Adipocyte (in vitro differentiated cells): Measurements from ENCODE around the gene ATXN7L2.

Experiments
- DNase-seq: peaks from one replicate; pipeline ENCODE4 v3.0.0-alpha.2; 2015; ENCODE audit warnings: low read depth
- H3K27me3 ChIP-seq: replicated peaks from 2 replicates; pipeline ENCODE4 v1.7.0; 2013; ENCODE audit warnings: mild to moderate bottlenecking, low read length, moderate library complexity; ENCODE audit not compliant: control insufficient read depth, insufficient read depth
- H3K36me3 ChIP-seq: 2 replicates; pipeline ENCODE4 v1.7.0; 2013; ENCODE audit warnings: low read length, mild to moderate bottlenecking, moderate library complexity; ENCODE audit not compliant: control insufficient read depth, insufficient read depth, severe bottlenecking
- H3K4me1 ChIP-seq: 2 replicates; pipeline ENCODE4 v1.7.0; 2013; ENCODE audit warnings: mild to moderate bottlenecking, low read length, moderate library complexity; ENCODE audit not compliant: control insufficient read depth, insufficient read depth
- H3K4me3 ChIP-seq: 2 replicates; pipeline ENCODE4 v1.7.0; 2013; ENCODE audit warnings: mild to moderate bottlenecking, low read length, moderate library complexity
- H3K9ac ChIP-seq: 2 replicates; pipeline ENCODE4 v1.7.0; 2013; ENCODE audit warnings: mild to moderate bottlenecking, low read length, moderate library complexity
- H3K9me3 ChIP-seq: 2 replicates; pipeline ENCODE4 v1.7.0; 2013; ENCODE audit warnings: mild to moderate bottlenecking, low read length, moderate library complexity; ENCODE audit not compliant: control insufficient read depth

ATXN7L2 gene

DNA sequence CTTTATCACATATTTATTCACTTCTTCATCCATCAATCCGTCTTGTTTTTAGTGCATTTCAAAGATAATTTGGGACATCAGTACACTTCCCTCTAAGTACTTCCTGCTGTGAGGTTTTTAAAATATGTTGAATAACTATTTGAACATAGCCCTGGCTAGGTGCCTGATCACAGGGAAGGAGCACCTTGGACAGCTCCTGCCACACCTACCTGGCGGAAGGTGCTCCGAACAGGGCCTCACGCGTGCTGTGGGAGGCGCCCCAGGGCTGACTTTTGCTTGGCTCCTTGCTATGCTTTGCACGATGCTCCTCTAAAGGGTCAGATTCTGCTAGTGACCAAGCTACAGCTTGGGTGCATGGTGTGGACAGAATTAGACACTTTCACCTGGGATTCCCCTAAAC, 4.9 kb upstream of the ATXN7L2 start:
- Histone ChIP-seq H3K27me3 (no peaks in the 10 kb centered on the region), H3K4me3 (no peak overlapping the region)

GRCh38 chr1:109479311-109479710, 4.4 kb upstream of the ATXN7L2 start:
- Histone ChIP-seq H3K4me1 (peaks cover 12% of the 10 kb centered on the region), H3K4me3 (no peak overlapping the region), H3K9ac (no peak overlapping the region), H3K27me3 (no peaks in the 10 kb centered on the region), H3K36me3 (peaks cover 67% of the 10 kb centered on the region), H3K9me3 (no peaks in the 10 kb centered on the region)
- DNase-seq = no peak

More for the DNA sequence above, 4.9 kb upstream of the ATXN7L2 start:
- no peak overlapping the region for H3K9ac ChIP-seq
- peaks cover 11% of the 10 kb centered on the region for H3K4me1 ChIP-seq
- DNase-seq = no peak
- H3K9me3 ChIP-seq = no peaks in the 10 kb centered on the region
- H3K36me3 ChIP-seq = peaks cover 67% of the 10 kb centered on the region

DNA sequence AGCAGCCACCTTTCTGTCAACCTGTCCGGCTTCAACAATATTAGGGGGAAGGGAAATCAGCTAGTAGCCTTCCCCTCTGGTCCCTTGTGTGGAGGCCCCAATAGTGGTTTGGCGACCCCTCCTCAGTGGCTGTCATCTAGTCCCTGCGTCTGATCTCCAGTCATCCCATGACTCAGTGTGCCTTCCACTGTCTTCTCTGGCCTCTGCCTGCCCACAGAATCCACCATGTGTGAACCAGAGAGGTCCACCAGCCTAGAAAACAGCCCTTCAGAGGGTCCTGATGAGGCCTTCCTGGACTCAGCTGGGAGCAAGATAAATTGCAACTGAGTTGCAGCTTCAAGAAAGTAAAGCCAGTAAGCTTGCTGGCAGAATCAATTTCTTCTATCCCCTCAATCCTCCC, 3.8 kb upstream of the ATXN7L2 start:
- Histone ChIP-seq H3K27me3 (no peaks in the 10 kb centered on the region), H3K4me3 (no peak overlapping the region), H3K9me3 (no peaks in the 10 kb centered on the region), H3K36me3 (peaks cover 67% of the 10 kb centered on the region), H3K9ac (no peak overlapping the region), H3K4me1 (peaks cover 18% of the 10 kb centered on the region)
- DNase-seq = no peak

DNA sequence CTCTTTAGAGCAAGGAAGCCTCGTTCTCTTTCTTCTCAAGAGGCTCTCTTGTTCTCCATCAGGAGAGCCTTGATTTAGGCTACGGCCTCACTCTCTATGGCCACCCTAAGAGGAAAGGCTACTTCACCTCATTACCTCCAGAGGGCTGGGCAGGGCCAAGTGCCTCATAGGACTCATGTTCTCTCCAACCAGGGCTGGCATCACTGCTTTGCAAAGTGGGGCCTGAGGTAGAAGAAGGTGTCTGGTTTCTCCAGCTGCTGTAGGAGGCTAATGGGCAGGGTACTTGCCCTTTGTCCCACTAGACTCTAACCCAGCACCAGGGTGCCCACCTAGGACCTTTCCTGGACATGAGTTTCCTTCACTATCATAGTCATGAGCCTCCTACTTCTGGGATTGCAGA, 2.1 kb upstream of the ATXN7L2 start:
- H3K9ac ChIP-seq = no peak overlapping the region
- peaks cover 18% of the 10 kb centered on the region for H3K4me1 ChIP-seq
- H3K27me3 ChIP-seq = no peaks in the 10 kb centered on the region
- H3K9me3 ChIP-seq = no peaks in the 10 kb centered on the region
- H3K36me3 ChIP-seq = peaks cover 58% of the 10 kb centered on the region
- DNase-seq = no peak
- no peak overlapping the region for H3K4me3 ChIP-seq

DNA sequence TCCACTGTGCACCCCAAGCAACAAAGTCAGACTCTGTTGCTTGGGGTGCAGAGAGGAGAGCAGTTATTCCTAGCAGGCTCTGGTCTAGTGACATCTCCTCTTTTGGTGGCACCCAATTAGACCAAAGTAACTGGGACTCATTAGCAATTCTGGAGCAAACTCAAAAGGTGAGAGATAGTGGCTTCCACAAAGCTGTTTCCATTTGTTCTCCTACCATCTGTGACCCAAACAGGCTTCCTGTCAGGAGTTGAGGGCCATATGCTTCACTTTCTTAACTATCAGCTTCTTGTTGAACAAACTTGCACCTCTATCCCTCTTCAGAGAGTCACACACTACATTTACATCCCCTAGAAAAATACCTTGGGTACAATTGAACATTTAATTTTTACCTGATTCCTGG, 1.5 kb upstream of the ATXN7L2 start:
- Histone ChIP-seq H3K27me3 (no peaks in the 10 kb centered on the region), H3K4me3 (no peak overlapping the region), H3K9ac (no peak overlapping the region), H3K4me1 (peaks cover 15% of the 10 kb centered on the region), H3K9me3 (no peaks in the 10 kb centered on the region), H3K36me3 (peaks cover 55% of the 10 kb centered on the region)
- DNase-seq = no peak

DNA sequence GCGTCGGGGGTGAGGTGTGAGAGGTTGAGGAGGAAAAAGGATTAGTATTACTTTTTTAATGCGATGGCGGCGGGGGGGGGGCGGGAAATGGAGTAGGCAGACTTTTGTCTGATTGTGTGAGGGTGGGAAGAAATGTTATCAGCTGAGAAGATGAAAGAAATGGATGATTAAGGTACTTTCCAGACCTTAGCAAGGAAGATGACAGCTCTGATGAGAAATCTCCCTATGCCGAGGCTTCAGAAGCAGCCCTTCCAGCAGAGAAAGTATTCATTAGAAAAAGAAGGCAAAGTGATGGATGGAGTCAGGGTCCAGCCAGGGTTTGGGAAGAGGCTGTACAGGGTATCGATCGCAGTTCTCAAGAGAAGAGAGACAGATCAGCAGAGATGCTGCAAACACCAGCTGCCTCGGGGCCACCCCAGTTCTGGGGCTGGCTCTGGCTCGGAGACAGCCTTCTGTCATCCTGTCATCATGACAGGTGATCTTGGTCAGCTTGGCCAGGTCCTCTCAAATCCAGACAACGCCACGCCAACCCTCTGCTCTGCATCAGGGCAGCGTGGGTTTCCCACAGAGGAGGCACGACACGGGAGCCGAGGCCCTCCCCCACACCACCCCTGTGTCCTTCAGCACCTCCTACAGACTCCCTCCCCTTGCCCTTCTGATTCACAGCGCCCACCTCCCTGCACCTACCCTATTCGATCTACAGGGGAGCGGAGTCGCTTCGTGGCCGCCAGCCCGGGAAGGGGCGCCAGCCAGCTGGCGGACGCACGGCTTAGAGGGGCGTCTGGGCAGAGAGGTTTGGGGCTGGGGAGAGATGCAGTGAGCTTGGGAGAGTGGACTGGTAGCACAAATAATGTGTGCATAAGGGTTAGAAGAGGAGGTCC, 674 bp upstream of the ATXN7L2 start:
- H3K36me3 ChIP-seq = peaks cover 55% of the 10 kb centered on the region
- H3K27me3 ChIP-seq = no peaks in the 10 kb centered on the region
- H3K4me1 ChIP-seq = peaks cover 15% of the 10 kb centered on the region
- no peak for DNase-seq
- H3K4me3 ChIP-seq = peak overlapping the region; percentile 85
- H3K9me3 ChIP-seq = no peaks in the 10 kb centered on the region
- H3K9ac ChIP-seq = peak overlapping the region; percentile 81

DNA sequence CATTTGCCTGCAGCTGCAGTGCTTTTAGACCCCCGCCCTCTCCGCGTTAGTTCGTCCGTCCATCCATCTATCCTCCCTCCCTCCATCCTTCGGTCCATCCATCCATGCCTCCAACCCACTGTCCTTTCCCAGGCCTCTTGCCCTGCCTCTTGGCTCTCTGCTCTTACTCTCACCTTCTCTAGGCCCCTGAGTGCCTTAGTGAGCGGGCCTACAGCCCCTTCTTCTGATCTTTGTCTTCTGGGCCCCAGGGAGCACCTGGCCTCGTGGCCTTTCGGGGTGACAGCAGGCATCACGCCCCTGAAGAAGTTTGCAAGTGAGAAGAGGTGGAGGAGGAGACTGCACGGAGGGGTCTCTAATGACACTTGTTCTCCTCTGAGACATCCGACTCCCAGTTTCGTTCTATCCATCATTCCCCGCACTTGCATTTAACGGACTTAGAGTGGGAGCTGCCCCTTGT, 842 bp downstream of the ATXN7L2 start:
- DNase-seq = no peak
- Histone ChIP-seq H3K27me3 (no peaks in the 10 kb centered on the region), H3K9me3 (no peaks in the 10 kb centered on the region), H3K36me3 (peaks cover 55% of the 10 kb centered on the region), H3K4me3 (peak overlapping the region; percentile 82), H3K9ac (peak overlapping the region; percentile 87), H3K4me1 (peaks cover 15% of the 10 kb centered on the region)

- DNase-seq = no peak
- H3K9ac ChIP-seq = peak overlapping the region; percentile 87
- peaks cover 55% of the 10 kb centered on the region for H3K36me3 ChIP-seq
- H3K27me3 ChIP-seq = no peaks in the 10 kb centered on the region
- peak overlapping the region; percentile 82 for H3K4me3 ChIP-seq
- H3K4me1 ChIP-seq = peaks cover 15% of the 10 kb centered on the region
- no peaks in the 10 kb centered on the region for H3K9me3 ChIP-seq
Measured at GRCh38 chr1:109485001-109485400, 1.3 kb downstream of the ATXN7L2 start.

- no peaks in the 10 kb centered on the region for H3K27me3 ChIP-seq
- H3K4me1 ChIP-seq = peaks cover 15% of the 10 kb centered on the region
- DNase-seq = no peak
- no peak overlapping the region for H3K4me3 ChIP-seq
- H3K36me3 ChIP-seq = peaks cover 59% of the 10 kb centered on the region
- H3K9me3 ChIP-seq = no peaks in the 10 kb centered on the region
- no peak overlapping the region for H3K9ac ChIP-seq
Measured at GRCh38 chr1:109487261-109487660, 3.6 kb downstream of the ATXN7L2 start.

DNA sequence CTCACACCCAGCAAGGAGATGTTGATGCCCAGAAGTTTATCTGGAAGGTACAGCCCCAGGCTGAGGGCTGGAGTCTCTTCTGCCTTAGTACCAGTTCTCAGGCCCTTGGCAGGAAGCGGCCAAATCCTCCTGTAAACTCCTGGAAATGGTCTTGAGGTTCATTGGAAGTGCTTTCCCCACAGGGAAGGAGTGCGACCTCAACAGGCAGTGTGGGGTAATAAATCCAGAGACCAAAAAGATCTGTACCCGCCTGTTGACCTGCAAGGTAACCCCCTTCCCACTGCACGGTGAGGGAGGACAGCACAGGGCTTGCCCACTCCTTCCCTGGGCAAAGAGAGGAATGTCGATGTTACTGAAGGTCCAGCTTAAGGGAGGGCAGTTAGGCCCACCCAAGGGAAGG, 4.5 kb downstream of the ATXN7L2 start:
- Histone ChIP-seq H3K4me1 (peaks cover 16% of the 10 kb centered on the region), H3K9ac (no peak overlapping the region), H3K36me3 (peaks cover 60% of the 10 kb centered on the region), H3K27me3 (no peaks in the 10 kb centered on the region), H3K9me3 (no peaks in the 10 kb centered on the region), H3K4me3 (no peak overlapping the region)
- DNase-seq = no peak

GRCh38 chr1:109488696-109489095, 5.0 kb downstream of the ATXN7L2 start:
- H3K9ac ChIP-seq = no peak overlapping the region
- DNase-seq = no peak
- H3K27me3 ChIP-seq = no peaks in the 10 kb centered on the region
- peaks cover 60% of the 10 kb centered on the region for H3K36me3 ChIP-seq
- H3K4me3 ChIP-seq = no peak overlapping the region
- H3K9me3 ChIP-seq = no peaks in the 10 kb centered on the region
- H3K4me1 ChIP-seq = peaks cover 18% of the 10 kb centered on the region
